Umbilical cord (tissue), 2 donors: Measurements from ENCODE around the gene ENO2. TPM values are rescaled to one million over a fixed set of nuclear protein-coding genes. Genes with fewer than 3 reads are reported as not detected.
A peak's percentile ranks its signal among the peaks of the same experiment; 100 is the strongest.

ENCODE experiments used
- DNase-seq: peaks from one replicate; pipeline ENCODE4 v3.0.0-alpha.2; 2015; ENCODE audit warnings: low spot score
- total RNA-seq: library from RNA; depleted of rRNA; stranded (reverse); fragments of >200 nt; gene quantifications from one replicate; pipeline ENCODE4 v1.2.3, GENCODE V29; 2014; ENCODE audit warnings: low replicate concordance; ENCODE audit not compliant: insufficient read depth

ENO2 gene
- total RNA-seq, 1 donor from 2014 or later = 19.7 TPM

DNA sequence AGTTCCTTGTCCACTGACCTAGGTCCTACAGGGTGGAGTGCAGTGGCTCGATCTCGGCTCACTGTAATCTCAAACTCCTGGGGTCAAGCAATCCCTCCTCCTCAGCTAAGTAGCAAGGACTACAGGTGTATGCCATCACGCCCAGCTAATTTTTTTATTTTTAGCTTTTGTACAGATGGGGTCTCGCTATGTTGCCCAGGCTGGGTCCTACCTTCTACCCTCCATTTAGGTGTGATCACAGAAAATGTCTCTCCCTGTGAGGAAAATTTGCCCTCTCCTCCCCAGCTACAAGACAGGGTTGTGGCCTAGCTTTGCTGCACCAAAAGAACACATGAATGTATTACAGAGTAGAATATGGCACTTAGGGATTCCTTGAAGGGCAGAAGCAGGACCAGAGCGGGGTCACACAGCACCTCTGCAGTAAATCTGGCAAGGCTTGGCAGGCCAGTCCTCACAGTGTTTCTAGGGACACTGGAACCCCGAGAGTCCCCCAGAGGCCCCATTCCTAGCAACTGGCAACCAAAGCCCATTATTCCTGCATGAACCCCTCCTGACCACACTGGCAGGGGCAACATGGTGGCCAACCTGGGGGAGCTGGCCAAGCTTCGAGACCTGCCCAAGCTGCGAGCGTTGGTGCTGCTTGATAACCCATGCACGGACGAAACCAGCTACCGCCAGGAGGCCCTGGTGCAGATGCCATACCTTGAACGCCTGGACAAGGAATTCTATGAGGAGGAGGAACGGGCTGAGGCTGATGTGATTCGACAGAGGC lies 2.0 kb upstream of the ENO2 start:
- no peak for DNase-seq

GRCh38 chr12:6914947-6915788 lies 788 bp downstream of the ENO2 start:
- no peak for DNase-seq

GRCh38 chr12:6915789-6916285 lies 1.5 kb downstream of the ENO2 start:
- no peak for DNase-seq

- DNase-seq = no peak
Observed at GRCh38 chr12:6916426-6917200, 2.2 kb downstream of the ENO2 start.

DNA sequence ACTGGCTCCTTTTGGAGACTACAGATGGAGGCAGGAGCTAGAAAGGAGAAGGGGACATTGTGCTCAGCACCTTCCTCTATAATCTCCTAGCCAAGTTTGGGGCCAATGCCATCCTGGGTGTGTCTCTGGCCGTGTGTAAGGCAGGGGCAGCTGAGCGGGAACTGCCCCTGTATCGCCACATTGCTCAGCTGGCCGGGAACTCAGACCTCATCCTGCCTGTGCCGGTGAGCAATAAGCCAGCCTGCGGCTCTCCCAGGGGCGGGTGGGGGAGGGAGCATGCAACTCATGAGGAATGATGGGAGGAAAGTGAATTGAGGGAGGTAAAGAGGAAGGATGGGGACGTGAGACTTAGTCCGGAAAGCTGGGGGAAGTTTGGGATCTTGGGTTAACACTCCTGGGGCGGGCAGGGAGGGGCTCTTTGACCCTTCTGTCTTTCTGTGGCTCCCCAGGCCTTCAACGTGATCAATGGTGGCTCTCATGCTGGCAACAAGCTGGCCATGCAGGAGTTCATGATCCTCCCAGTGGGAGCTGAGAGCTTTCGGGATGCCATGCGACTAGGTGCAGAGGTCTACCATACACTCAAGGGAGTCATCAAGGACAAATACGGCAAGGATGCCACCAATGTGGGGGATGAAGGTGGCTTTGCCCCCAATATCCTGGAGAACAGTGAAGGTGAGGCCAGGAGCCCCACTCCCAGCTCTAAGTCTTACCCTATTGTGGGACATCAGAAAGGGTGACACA lies 3.3 kb downstream of the ENO2 start:
- DNase-seq = no peak

- no peak for DNase-seq
Observed at GRCh38 chr12:6919588-6919987, 5.2 kb downstream of the ENO2 start.

- DNase-seq = no peak
Observed at GRCh38 chr12:6921539-6921938, 7.2 kb downstream of the ENO2 start.

DNA sequence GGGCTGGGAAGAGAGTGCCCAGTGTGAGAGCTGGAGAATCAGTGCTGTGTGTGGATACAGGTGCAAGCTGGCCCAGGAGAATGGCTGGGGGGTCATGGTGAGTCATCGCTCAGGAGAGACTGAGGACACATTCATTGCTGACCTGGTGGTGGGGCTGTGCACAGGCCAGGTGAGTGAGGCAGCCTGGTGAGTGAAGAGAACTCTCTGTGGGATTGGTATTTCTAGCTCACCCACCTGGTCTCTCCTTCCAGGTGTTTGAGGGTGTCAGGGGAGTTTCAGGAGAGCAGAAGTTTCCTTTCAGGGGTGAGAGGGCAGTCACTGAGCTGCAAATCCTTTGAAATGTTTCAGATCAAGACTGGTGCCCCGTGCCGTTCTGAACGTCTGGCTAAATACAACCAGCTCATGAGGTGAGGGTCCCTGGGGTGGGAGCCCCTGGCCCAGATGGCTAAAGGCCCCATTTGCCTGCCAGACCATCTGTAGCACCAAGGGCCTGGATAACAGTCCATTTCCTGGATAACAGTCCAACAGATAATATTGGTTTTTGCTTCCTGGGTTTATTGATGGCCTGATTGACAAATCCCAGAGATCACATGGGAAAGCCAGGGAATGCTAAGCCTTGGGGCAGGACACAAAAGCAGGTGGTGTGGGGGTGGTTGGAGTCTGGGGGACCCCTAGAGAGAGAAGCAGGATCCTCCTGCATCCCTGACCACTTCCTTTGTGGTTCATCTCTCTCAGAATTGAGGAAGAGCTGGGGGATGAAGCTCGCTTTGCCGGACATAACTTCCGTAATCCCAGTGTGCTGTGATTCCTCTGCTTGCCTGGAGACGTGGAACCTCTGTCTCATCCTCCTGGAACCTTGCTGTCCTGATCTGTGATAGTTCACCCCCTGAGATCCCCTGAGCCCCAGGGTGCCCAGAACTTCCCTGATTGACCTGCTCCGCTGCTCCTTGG lies 7.9 kb downstream of the ENO2 start:
- DNase-seq = no peak

DNA sequence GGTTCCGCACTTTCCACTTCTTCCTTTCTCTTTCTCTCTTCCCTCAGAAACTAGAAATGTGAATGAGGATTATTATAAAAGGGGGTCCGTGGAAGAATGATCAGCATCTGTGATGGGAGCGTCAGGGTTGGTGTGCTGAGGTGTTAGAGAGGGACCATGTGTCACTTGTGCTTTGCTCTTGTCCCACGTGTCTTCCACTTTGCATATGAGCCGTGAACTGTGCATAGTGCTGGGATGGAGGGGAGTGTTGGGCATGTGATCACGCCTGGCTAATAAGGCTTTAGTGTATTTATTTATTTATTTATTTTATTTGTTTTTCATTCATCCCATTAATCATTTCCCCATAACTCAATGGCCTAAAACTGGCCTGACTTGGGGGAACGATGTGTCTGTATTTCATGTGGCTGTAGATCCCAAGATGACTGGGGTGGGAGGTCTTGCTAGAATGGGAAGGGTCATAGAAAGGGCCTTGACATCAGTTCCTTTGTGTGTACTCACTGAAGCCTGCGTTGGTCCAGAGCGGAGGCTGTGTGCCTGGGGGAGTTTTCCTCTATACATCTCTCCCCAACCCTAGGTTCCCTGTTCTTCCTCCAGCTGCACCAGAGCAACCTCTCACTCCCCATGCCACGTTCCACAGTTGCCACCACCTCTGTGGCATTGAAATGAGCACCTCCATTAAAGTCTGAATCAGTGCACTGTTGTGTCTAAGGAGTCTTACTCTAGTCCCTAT lies 8.8 kb downstream of the ENO2 start:
- no peak for DNase-seq

- no peak for DNase-seq
Observed at GRCh38 chr12:6923851-6924250, 9.5 kb downstream of the ENO2 start.

DNA sequence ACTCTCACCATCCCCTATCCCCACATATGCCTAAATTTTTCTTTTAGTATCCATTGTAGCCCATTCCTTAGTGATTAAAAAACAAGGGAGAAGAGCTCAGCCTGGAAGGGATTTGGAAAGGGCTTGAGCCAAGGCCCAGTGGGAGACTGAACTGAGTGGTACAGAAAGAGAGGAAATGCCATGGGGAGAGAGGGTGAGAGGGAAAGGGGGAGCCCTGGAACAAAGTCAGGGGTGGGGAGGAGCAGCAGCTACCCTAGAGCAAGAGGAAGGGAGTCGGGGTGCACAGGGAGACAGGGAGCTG lies 10.8 kb downstream of the ENO2 start:
- no peak for DNase-seq

GRCh38 chr12:6925540-6926279 lies 11.3 kb downstream of the ENO2 start:
- DNase-seq = peak; percentile 91

GRCh38 chr12:6927379-6928021 lies 13.1 kb downstream of the ENO2 start, which contains the start of gene ATN1:
Gene ATN1, plus strand, starts transcription at chr12:6927959. Its CDS starts 6,043 bp downstream, at chr12:6934002.
- DNase-seq = peak; percentile 96

DNA sequence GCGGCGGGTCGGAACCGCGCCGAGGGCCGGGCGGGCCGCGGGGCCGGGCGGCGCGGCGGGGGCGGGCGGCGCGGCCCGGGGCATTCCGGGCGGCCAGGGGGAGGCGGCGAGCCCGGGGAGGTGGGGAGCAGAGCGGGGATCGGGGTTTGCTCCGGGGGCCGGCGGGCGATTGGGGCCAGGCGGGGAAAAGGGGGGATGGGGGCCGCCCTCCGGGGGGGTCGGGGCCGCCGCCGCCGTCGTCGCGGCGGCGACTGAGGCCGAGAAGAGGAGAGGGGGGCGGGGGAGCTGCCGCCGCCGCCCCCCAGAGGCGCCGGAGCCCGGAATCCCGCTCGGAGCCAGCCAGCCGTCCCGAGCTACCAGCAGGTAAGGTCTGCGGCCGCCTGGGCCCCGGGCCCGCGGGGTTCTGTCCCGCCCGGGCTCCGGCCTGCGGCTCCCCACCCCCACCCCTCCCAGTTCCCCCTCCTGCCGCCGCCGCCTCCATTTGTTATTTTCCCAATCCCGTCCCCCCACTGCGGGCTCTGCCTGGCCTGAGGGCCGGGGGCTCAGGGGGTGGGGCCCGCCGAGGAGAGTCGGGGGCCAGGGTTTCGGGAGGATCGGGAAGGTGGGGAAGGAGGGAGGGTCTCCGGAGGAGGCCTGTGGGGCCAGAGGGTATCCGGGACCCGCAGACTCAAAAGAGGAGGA lies 13.8 kb downstream of the ENO2 start:
- DNase-seq = no peak

GRCh38 chr12:6928703-6929407 lies 14.5 kb downstream of the ENO2 start:
- no peak for DNase-seq

GRCh38 chr12:6929466-6930452 lies 15.4 kb downstream of the ENO2 start:
- no peak for DNase-seq
